Kidney (tissue), 14 donors: ENCODE measurements around the gene LRFN3. TPM values are rescaled to one million over a fixed set of nuclear protein-coding genes. Genes with fewer than 3 reads are reported as not detected.
"Not testable (repeated sequence)": the region's sequence is repeated elsewhere in the genome, so short reads cannot be mapped to it uniquely, and the experiment has no call there.

ENCODE experiments used
- DNase-seq, 5 donors: peaks; one replicate each; pipeline ENCODE4 v3.0.0-alpha.2; 2013 to 2020
- FAIRE-seq: peaks from 2 replicates; lab custom pipeline; 2012; peaks lifted over from hg19 to GRCh38; lab: Jason Lieb, UNC
- H3K27ac ChIP-seq, 2 donors: one replicate each; pipeline ENCODE4 v1.7.0; 2013; ENCODE audit warnings: low read depth in 2 of 2, low read length in 2 of 2, inconsistent platforms in 1 of 2
- H3K27me3 ChIP-seq: one replicate; pipeline ENCODE4 v1.7.1; 2013; ENCODE audit warnings: low read length, inconsistent platforms; ENCODE audit not compliant: control insufficient read depth, insufficient read depth
- H3K36me3 ChIP-seq, 3 donors: one replicate each; pipeline versions ENCODE4 v1.7.0 to v1.7.1; 2013; ENCODE audit warnings: low read length in 3 of 3, control low read depth in 1 of 3, inconsistent platforms in 1 of 3; ENCODE audit not compliant: insufficient read depth in 3 of 3, control insufficient read depth in 2 of 3
- H3K4me1 ChIP-seq, 3 donors: one replicate each; pipeline versions ENCODE4 v1.7.0 to v1.7.1; 2013; ENCODE audit warnings: low read length in 3 of 3, inconsistent platforms in 1 of 3, low read depth in 1 of 3; ENCODE audit not compliant: control insufficient read depth in 2 of 3, insufficient read depth in 2 of 3
- H3K4me3 ChIP-seq, 3 donors: one replicate each; pipeline versions ENCODE4 v1.7.0 to v1.8.1; 2013; ENCODE audit warnings: low read length in 3 of 3, control low read depth in 1 of 3, inconsistent platforms in 1 of 3
- H3K9ac ChIP-seq, 3 donors: one replicate each; pipeline versions ENCODE4 v1.7.0 to v1.7.1; 2013; ENCODE audit warnings: low read length in 3 of 3, control low read depth in 1 of 3, inconsistent platforms in 1 of 3
- H3K9me3 ChIP-seq, 3 donors: one replicate each; pipeline versions ENCODE4 v1.7.0 to v1.7.1; 2013; ENCODE audit warnings: low read length in 3 of 3, control low read depth in 1 of 3, inconsistent platforms in 1 of 3; ENCODE audit not compliant: control insufficient read depth in 2 of 3, insufficient read depth in 1 of 3
- CTCF ChIP-seq: IDR thresholded peaks from 3 replicates; pipeline ENCODE4 v1.5.1; 2012; ENCODE audit warnings: mild to moderate bottlenecking, moderate library complexity, borderline replicate concordance; ENCODE audit not compliant: insufficient read depth; ENCODE audit errors: extremely low read depth
- intact Hi-C: fragments of 100-400 bp; cut with DNase I; formaldehyde crosslinking; loops from one replicate; pipeline ENCODE4 v1.11.1; 2022
- polyA plus RNA-seq: library from polyadenylated mRNA; stranded (reverse); fragments of 350-450 nt; fragmentation: Illumina TruSeq; extraction: RNeasy Lipid Tissue Mini Kit (QIAGEN cat#74804); gene quantifications from one replicate; pipeline ENCODE4 v1.2.3, GENCODE V29; 2014; ENCODE audit warnings: low read depth, low replicate concordance; ENCODE audit not compliant: insufficient read depth
- total RNA-seq: library from RNA; stranded (reverse); fragmentation: NEBNext Ultra II Directional; extraction: Animal tissue kit (Norgen Biotek cat#: 25700); gene quantifications from one replicate; pipeline ENCODE4 v1.2.1, GENCODE V29; 2021
- donor health status: control.
- donor health status: control.
- donor health status: control.
- donor health status: control.
- donor health status: control.
- donor health status: DM: yes; HTN: yes; CAD: no.
- donor health status: Normal renal cell carcinoma (clear cell type).

LRFN3 gene
- total and polyA plus RNA-seq, 2 donors from 2014 or later = 8.2 to 9.4 TPM

GRCh38 chr19:35908010-35908441, 28.1 kb upstream of the LRFN3 start, which contains the start of gene TYROBP:
Gene TYROBP (minus strand): TSS chr19:35908295. CDS start chr19:35908228, 67 bp downstream.
- intact Hi-C loops = no loop called here
- FAIRE-seq (no peak), DNase-seq (peak in 1 of 5 donors; percentile 74)
- no peaks in the 10 kb centered on the region for H3K27me3 ChIP-seq
- H3K4me1 ChIP-seq = no peaks in the 10 kb centered on the region
- H3K27ac ChIP-seq = peak within 1 kb of the TSS in 1 of 2 donors; percentile 53
- H3K9me3 ChIP-seq = no peaks in the 10 kb centered on the region
- no peak for TF ChIP-seq CTCF
- H3K9ac ChIP-seq = no peak within 1 kb of the TSS
- no peaks in the 10 kb centered on the region for H3K36me3 ChIP-seq
- H3K4me3 ChIP-seq = no peak within 1 kb of the TSS

- Histone ChIP-seq H3K27ac (peak overlapping the region in 1 of 2 donors; percentile 53), H3K4me3 (no peak overlapping the region), H3K9me3 (no peaks in the 10 kb centered on the region), H3K9ac (no peak overlapping the region), H3K27me3 (no peaks in the 10 kb centered on the region), H3K36me3 (no peaks in the 10 kb centered on the region), H3K4me1 (no peaks in the 10 kb centered on the region)
- peak in 2 of 5 donors; percentile 39 to 83 for DNase-seq
- TF ChIP-seq CTCF = no peak
- intact Hi-C loops = no loop called here
- FAIRE-seq = no peak
These were observed 27.0 kb upstream of the LRFN3 start for GRCh38 chr19:35908973-35909683.

GRCh38 chr19:35909684-35910035, 26.5 kb upstream of the LRFN3 start:
- Histone ChIP-seq H3K4me1 (no peaks in the 10 kb centered on the region), H3K27me3 (no peaks in the 10 kb centered on the region), H3K4me3 (no peak overlapping the region), H3K9ac (no peak overlapping the region), H3K27ac (no peak overlapping the region), H3K9me3 (no peaks in the 10 kb centered on the region), H3K36me3 (no peaks in the 10 kb centered on the region)
- FAIRE-seq = no peak
- peak in 1 of 5 donors; percentile 74 for DNase-seq
- TF ChIP-seq CTCF = no peak
- intact Hi-C loops = no loop called here

GRCh38 chr19:35910355-35910754, 25.8 kb upstream of the LRFN3 start:
- FAIRE-seq, intact Hi-C loops, H3K36me3 ChIP-seq, H3K4me3 ChIP-seq, H3K4me1 ChIP-seq, H3K27ac ChIP-seq, H3K9ac ChIP-seq, H3K27me3 ChIP-seq, H3K9me3 ChIP-seq: not testable (repeated sequence)
- DNase-seq = peak in 1 of 5 donors; percentile 8
